Gastrocnemius medialis (tissue), 4 donors: ENCODE results near the gene GRIK4.

ENCODE experiments used
- POLR2A ChIP-seq, 2 donors: fragments of 450-650 bp; IDR thresholded peaks; one replicate each; pipeline ENCODE4 v1.6.1; 2017; ENCODE audit warnings: antibody characterized with exemption in 2 of 2, mild to moderate bottlenecking in 2 of 2, moderate library complexity in 2 of 2
- TF ChIP-seq, protein P1 (sequence below), 5 experiments: fragments of 450-650 bp in 3 of 5; fragments of 200-600 bp in 2 of 5; sonication (generic) in 2 of 5; IDR thresholded peaks in 4 of 5; conservative IDR thresholded peaks in 1 of 5; 1 replicate in 4 of 5; 2 replicates in 1 of 5; pipeline ENCODE4 v1.5.1; 2016 to 2019; ENCODE audit warnings: antibody characterized with exemption in 5 of 5, mild to moderate bottlenecking in 3 of 5, moderate library complexity in 3 of 5

DNA sequence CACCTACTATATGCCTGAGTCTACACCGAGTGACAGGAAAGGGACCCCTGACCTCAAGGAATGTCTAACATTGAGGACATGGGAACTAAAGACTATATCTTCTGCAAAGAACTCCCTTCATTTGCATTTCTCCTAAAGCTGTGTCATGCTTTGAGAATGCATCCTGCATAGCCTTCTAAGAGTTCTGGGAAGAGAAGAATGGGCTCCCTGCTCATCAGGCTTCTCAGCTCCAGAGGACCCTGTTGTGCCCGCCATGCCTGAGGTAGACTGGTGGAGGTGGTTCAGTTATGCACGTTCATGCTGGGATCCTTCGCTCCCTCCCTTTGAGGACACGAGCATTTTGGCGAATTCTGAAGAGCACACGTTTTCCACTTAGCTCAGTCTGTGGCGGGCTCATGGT is 63.3 kb downstream of the GRIK4 start:
- TF ChIP-seq, protein P1, sequence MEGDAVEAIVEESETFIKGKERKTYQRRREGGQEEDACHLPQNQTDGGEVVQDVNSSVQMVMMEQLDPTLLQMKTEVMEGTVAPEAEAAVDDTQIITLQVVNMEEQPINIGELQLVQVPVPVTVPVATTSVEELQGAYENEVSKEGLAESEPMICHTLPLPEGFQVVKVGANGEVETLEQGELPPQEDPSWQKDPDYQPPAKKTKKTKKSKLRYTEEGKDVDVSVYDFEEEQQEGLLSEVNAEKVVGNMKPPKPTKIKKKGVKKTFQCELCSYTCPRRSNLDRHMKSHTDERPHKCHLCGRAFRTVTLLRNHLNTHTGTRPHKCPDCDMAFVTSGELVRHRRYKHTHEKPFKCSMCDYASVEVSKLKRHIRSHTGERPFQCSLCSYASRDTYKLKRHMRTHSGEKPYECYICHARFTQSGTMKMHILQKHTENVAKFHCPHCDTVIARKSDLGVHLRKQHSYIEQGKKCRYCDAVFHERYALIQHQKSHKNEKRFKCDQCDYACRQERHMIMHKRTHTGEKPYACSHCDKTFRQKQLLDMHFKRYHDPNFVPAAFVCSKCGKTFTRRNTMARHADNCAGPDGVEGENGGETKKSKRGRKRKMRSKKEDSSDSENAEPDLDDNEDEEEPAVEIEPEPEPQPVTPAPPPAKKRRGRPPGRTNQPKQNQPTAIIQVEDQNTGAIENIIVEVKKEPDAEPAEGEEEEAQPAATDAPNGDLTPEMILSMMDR (IDR thresholded peaks at IDR 0.05 in 4 of 5, conservative IDR thresholded peaks at IDR 0.05 in 1 of 5) = no peak
- TF ChIP-seq POLR2A (IDR thresholded peaks at IDR 0.05) = no peak
